ENCODE measurements around the gene GALM.

Gene GALM

DNA sequence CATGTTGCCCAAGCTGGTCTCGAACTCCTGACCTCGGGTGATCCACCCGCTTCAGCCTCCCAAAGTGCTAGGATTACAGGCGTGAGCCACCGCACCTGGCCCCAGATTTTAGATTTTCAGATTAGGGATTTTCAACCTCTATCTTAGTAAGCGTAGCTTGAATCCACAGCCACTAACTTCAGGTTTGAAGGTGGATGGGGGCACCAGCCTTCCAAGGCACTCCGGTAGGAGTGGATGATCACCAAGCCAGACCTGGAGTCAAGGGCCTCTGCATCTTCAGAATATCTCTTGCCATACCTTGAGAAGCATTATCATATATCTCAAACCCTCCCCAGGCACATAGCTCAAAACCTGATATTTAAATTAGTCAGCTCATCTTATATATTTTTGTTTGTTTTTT, 17.9 kb downstream of the GALM start:
- H3K79me2 ChIP-seq (ENCODE audit: control insufficient read depth, low read length), result no peaks in the 10 kb centered on the region
- H3K4me2 ChIP-seq (ENCODE audit: low read length), result no peak overlapping the region
- H3K4me3 ChIP-seq (ENCODE audit: low read length), result no peak overlapping the region
- H4K20me1 ChIP-seq (ENCODE audit: control insufficient read depth, insufficient read depth, low read depth, low read length), result no peaks in the 10 kb centered on the region
- H3K27me3 ChIP-seq (ENCODE audit: control insufficient read depth, low read length), result no peaks in the 10 kb centered on the region
- no peaks in the 10 kb centered on the region for H3K9me2 ChIP-seq (replicated peaks; ENCODE audit: control insufficient read depth, low read length)
- H3F3A ChIP-seq (ENCODE audit: control insufficient read depth, insufficient read depth), result no peaks in the 10 kb centered on the region
- H3K36me3 ChIP-seq (ENCODE audit: control insufficient read depth, low read length), result no peaks in the 10 kb centered on the region
- H3K4me1 ChIP-seq (ENCODE audit: control insufficient read depth, low read length), result no peaks in the 10 kb centered on the region
- no peaks in the 10 kb centered on the region for H3K9me3 ChIP-seq (ENCODE audit: control insufficient read depth, insufficient read depth, low read length)
- H3K27ac ChIP-seq (ENCODE audit: low read depth, low read length), result no peak overlapping the region
- TF ChIP-seq, protein P1, sequence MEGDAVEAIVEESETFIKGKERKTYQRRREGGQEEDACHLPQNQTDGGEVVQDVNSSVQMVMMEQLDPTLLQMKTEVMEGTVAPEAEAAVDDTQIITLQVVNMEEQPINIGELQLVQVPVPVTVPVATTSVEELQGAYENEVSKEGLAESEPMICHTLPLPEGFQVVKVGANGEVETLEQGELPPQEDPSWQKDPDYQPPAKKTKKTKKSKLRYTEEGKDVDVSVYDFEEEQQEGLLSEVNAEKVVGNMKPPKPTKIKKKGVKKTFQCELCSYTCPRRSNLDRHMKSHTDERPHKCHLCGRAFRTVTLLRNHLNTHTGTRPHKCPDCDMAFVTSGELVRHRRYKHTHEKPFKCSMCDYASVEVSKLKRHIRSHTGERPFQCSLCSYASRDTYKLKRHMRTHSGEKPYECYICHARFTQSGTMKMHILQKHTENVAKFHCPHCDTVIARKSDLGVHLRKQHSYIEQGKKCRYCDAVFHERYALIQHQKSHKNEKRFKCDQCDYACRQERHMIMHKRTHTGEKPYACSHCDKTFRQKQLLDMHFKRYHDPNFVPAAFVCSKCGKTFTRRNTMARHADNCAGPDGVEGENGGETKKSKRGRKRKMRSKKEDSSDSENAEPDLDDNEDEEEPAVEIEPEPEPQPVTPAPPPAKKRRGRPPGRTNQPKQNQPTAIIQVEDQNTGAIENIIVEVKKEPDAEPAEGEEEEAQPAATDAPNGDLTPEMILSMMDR (IDR thresholded peaks at IDR 0.05; ENCODE audit: low read depth, low read length, poor library complexity, severe bottlenecking), result no peak
- no peak for TF ChIP-seq EZH2phosphoT487 (IDR thresholded peaks at IDR 0.05; ENCODE audit: borderline replicate concordance, low read length)

DNA sequence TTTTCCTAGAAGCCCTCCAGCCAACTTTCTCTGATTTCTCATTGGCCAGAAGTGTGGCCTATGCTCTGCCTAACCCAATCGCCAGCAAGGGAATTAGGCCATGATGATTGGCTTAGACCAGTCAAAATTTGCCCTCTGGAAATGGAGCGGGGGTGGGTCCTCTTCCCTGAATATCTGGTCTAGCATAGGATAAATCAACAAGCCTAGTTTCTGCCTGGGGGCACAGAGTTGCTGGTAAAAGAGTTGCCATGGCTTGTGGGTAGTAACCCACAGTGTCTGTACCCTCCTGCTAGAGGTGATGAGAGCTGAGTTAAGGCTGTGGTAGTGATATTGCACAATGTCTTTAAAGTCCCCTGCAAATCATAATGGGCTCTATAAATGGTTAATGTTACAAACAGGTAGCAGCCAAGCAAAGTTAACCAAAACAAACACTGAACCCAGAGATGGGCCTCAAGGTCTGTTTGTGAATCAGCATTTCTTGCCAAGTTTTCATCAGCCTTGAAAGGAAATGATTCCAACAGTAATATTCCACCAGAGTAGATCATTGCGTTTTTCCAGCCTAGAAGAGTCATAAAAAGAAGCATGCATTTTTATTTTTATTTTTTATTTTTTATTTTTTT, 19.3 kb downstream of the GALM start:
- Histone ChIP-seq H3K36me3 (ENCODE audit: control insufficient read depth, low read length) (no peaks in the 10 kb centered on the region), H3K4me1 (ENCODE audit: control insufficient read depth, low read length) (no peaks in the 10 kb centered on the region), H3F3A (ENCODE audit: control insufficient read depth, insufficient read depth) (no peaks in the 10 kb centered on the region), H3K27me3 (ENCODE audit: control insufficient read depth, low read length) (no peaks in the 10 kb centered on the region), H3K27ac (ENCODE audit: low read depth, low read length) (no peak overlapping the region), H3K9me2 (replicated peaks; ENCODE audit: control insufficient read depth, low read length) (no peaks in the 10 kb centered on the region), H4K20me1 (ENCODE audit: control insufficient read depth, insufficient read depth, low read depth, low read length) (no peaks in the 10 kb centered on the region), H3K9me3 (ENCODE audit: control insufficient read depth, insufficient read depth, low read length) (no peaks in the 10 kb centered on the region), H3K4me3 (ENCODE audit: low read length) (no peak overlapping the region), H3K4me2 (ENCODE audit: low read length) (no peak overlapping the region), H3K79me2 (ENCODE audit: control insufficient read depth, low read length) (no peaks in the 10 kb centered on the region)
- TF ChIP-seq EZH2phosphoT487 (IDR thresholded peaks at IDR 0.05; ENCODE audit: borderline replicate concordance, low read length), result no peak
- TF ChIP-seq, protein P1 (IDR thresholded peaks at IDR 0.05; ENCODE audit: low read depth, low read length, poor library complexity, severe bottlenecking), result no peak

DNA sequence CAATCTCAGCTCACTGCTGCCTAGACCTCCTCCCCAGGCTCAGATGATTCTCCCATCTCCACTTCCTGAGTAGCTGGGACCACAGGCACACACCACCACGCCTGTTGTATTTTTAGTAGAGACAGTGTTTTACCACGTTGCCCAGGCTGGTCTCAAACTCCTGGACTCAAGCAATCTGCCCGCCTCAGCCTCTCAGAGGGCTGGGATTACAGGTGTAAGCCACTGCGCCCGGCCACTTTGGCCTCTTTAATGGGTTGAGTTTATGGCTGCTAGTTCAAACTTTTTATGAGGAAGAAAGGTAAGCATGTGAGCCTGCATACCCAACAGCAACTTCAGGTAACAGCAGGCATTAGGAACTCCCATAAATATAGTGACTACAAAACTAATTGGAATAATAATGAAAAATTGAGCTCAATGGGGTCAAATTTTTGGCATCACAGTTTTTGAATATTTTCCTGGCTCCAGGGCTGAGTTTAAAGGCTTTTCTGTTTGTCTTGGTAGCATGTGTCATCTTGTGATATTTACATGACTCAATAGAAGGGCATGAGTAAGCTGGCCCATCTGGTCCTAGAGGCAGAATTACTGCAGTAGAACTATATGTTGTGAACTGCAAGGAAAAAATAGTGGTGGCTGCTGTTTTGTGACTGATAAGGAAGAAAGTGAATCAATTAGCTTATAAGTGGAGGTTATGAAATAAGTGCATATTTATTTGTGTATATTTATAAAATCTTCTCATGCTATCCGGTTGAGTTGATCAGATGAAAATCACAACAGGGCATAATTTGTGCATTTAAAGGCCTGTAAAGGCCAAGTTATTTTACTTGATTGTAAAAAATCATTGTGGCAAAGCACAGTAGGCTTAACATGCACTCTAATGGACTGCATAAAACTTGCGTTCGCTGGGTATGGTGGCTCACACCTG, 24.8 kb downstream of the GALM start:
- no peak overlapping the region for H3K4me2 ChIP-seq (ENCODE audit: low read length)

More for the DNA sequence above, 24.8 kb downstream of the GALM start:
- 0 out of 2 replicates have a peak, but pooled peaks cover 4% of the 10 kb centered on the region for H3K4me1 ChIP-seq (ENCODE audit: control insufficient read depth, low read length)
- TF ChIP-seq, protein P1 (IDR thresholded peaks at IDR 0.05; ENCODE audit: low read depth, low read length, poor library complexity, severe bottlenecking), result no peak
- no peak overlapping the region for H3K4me3 ChIP-seq (ENCODE audit: low read length)
- H3K36me3 ChIP-seq (ENCODE audit: control insufficient read depth, low read length), result no peaks in the 10 kb centered on the region
- H3K9me2 ChIP-seq (replicated peaks; ENCODE audit: control insufficient read depth, low read length), result no peaks in the 10 kb centered on the region
- no peaks in the 10 kb centered on the region for H3F3A ChIP-seq (ENCODE audit: control insufficient read depth, insufficient read depth)
- no peaks in the 10 kb centered on the region for H4K20me1 ChIP-seq (ENCODE audit: control insufficient read depth, insufficient read depth, low read depth, low read length)
- no peaks in the 10 kb centered on the region for H3K9me3 ChIP-seq (ENCODE audit: control insufficient read depth, insufficient read depth, low read length)
- no peaks in the 10 kb centered on the region for H3K27me3 ChIP-seq (ENCODE audit: control insufficient read depth, low read length)
- H3K79me2 ChIP-seq (ENCODE audit: control insufficient read depth, low read length), result no peaks in the 10 kb centered on the region
- no peak overlapping the region for H3K27ac ChIP-seq (ENCODE audit: low read depth, low read length)
